C4-2B (cell line): ENCODE data around the gene WNT16.

Experiments used
- ZFX ChIP-seq: fragments of 450-650 bp; IDR thresholded peaks from 2 replicates; pipeline ENCODE4 v1.6.1; 2017
- TF ChIP-seq, protein P1 (sequence below): fragments of 450-650 bp; conservative IDR thresholded peaks from 2 replicates; pipeline ENCODE4 v1.5.1; 2017; ENCODE audit warnings: mild to moderate bottlenecking

DNA sequence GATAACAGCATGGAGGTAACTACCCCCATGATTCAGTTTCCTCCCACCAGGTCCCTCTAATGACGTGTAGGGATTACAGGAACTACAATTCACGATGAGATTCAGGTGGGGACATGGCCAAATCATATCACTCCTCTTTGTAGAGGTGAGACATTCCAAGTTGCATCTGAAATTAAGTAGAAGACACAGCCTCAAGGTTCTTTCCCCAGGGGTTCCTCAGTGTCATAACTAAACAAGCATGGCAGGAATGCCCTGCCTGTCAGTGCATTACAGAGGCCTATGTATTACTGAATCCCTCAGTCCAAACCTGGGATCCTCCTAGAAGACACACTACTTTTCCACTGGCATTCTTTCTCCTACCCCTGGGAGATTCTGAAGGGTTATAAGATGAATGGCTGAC lies 42.6 kb upstream of the WNT16 start:
- TF ChIP-seq, protein P1, sequence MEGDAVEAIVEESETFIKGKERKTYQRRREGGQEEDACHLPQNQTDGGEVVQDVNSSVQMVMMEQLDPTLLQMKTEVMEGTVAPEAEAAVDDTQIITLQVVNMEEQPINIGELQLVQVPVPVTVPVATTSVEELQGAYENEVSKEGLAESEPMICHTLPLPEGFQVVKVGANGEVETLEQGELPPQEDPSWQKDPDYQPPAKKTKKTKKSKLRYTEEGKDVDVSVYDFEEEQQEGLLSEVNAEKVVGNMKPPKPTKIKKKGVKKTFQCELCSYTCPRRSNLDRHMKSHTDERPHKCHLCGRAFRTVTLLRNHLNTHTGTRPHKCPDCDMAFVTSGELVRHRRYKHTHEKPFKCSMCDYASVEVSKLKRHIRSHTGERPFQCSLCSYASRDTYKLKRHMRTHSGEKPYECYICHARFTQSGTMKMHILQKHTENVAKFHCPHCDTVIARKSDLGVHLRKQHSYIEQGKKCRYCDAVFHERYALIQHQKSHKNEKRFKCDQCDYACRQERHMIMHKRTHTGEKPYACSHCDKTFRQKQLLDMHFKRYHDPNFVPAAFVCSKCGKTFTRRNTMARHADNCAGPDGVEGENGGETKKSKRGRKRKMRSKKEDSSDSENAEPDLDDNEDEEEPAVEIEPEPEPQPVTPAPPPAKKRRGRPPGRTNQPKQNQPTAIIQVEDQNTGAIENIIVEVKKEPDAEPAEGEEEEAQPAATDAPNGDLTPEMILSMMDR: no peak
- TF ChIP-seq ZFX: no peak
